GM23338 (cell line): ENCODE measurements around the gene MLC1. TPM values are rescaled to one million over a fixed set of nuclear protein-coding genes. Genes with fewer than 3 reads are reported as not detected.
"Not testable (repeated sequence)": the region's sequence is repeated elsewhere in the genome, so short reads cannot be mapped to it uniquely, and the experiment has no call there.

Source experiments
- ATAC-seq: fragments of 200-7000 bp; cut with Tn5 transposase; 3 replicates; pipeline ENCODE4 v1.9.1; 2020
- DNase-seq: peaks from one replicate; pipeline ENCODE4 v3.0.0-alpha.2; 2015; ENCODE audit warnings: low spot score
- H2AFZ ChIP-seq: fragments of 200-600 bp; sonication (generic); 2 replicates; pipeline ENCODE4 v1.8.0; 2016; ENCODE audit warnings: antibody characterized with exemption, mild to moderate bottlenecking, moderate library complexity
- H3F3A ChIP-seq: fragments of 200-600 bp; sonication (generic); replicated peaks from 2 replicates; pipeline ENCODE4 v1.8.0; 2017; ENCODE audit warnings: antibody characterized with exemption, mixed run types, low read depth
- H3K27ac ChIP-seq: fragments of 200-600 bp; sonication (generic); 2 replicates; pipeline ENCODE4 v1.6.1; 2016; ENCODE audit warnings: low read depth
- H3K27me3 ChIP-seq: fragments of 200-600 bp; sonication (generic); 2 replicates; pipeline ENCODE4 v1.8.0; 2016; ENCODE audit warnings: mild to moderate bottlenecking, mixed run types, moderate library complexity; ENCODE audit not compliant: insufficient read depth
- H3K36me3 ChIP-seq: fragments of 200-600 bp; sonication (generic); 2 replicates; pipeline ENCODE4 v1.8.0; 2016; ENCODE audit warnings: mild to moderate bottlenecking; ENCODE audit not compliant: insufficient read depth
- H3K4me1 ChIP-seq: fragments of 200-600 bp; sonication (generic); 2 replicates; pipeline ENCODE4 v1.8.0; 2016; ENCODE audit warnings: mild to moderate bottlenecking, moderate library complexity; ENCODE audit not compliant: insufficient read depth
- H3K4me2 ChIP-seq: fragments of 200-600 bp; sonication (generic); 2 replicates; pipeline ENCODE4 v1.7.1; 2017; ENCODE audit warnings: mixed run types
- H3K4me3 ChIP-seq: fragments of 200-600 bp; sonication (generic); 2 replicates; pipeline ENCODE4 v1.6.1; 2016; ENCODE audit warnings: mixed run types
- H3K79me2 ChIP-seq: fragments of 200-600 bp; sonication (generic); replicated peaks from 2 replicates; pipeline ENCODE4 v1.8.0; 2017; ENCODE audit warnings: mild to moderate bottlenecking; ENCODE audit not compliant: insufficient read depth
- H3K9me2 ChIP-seq: fragments of 200-600 bp; sonication (generic); 2 replicates; pipeline ENCODE4 v1.8.0; 2017; ENCODE audit not compliant: insufficient read depth
- H4K20me1 ChIP-seq: fragments of 200-600 bp; sonication (generic); replicated peaks from 2 replicates; pipeline ENCODE4 v1.8.0; 2017; ENCODE audit warnings: mild to moderate bottlenecking; ENCODE audit not compliant: insufficient read depth
- H3K27ac Mint-ChIP-seq: 2 replicates; pipeline ENCODE4 v1.8.0; 2020; ENCODE audit warnings: inconsistent platforms, mild to moderate bottlenecking, moderate library complexity, mixed read lengths
- H3K27me3 Mint-ChIP-seq: 3 replicates; pipeline ENCODE4 v1.8.0; 2022; ENCODE audit warnings: low read depth, mild to moderate bottlenecking, moderate library complexity, mixed read lengths, inconsistent platforms; ENCODE audit not compliant: insufficient read depth, poor library complexity
- H3K36me3 Mint-ChIP-seq: 3 replicates; pipeline ENCODE4 v1.8.0; 2021; ENCODE audit warnings: low read depth, mild to moderate bottlenecking, inconsistent platforms, moderate library complexity, mixed read lengths
- H3K4me1 Mint-ChIP-seq: 3 replicates; pipeline ENCODE4 v1.8.0; 2020; ENCODE audit warnings: mild to moderate bottlenecking, inconsistent platforms, mixed read lengths
- H3K4me3 Mint-ChIP-seq: 3 replicates; pipeline ENCODE4 v1.8.0; 2021; ENCODE audit warnings: moderate library complexity, mild to moderate bottlenecking, inconsistent platforms, mixed read lengths
- H3K9me3 Mint-ChIP-seq: 3 replicates; pipeline ENCODE4 v1.8.0; 2020; ENCODE audit warnings: moderate library complexity, mild to moderate bottlenecking, inconsistent platforms, mixed read lengths
- EZH2 ChIP-seq: fragments of 200-600 bp; sonication (generic); IDR thresholded peaks from one replicate; pipeline ENCODE4 v1.8.0; 2017; ENCODE audit warnings: antibody characterized with exemption, mild to moderate bottlenecking, low read depth; ENCODE audit not compliant: unreplicated experiment
- NANOG ChIP-seq: IDR thresholded peaks from 2 replicates; pipeline ENCODE4 v1.6.1; 2016; ENCODE audit warnings: antibody characterized with exemption, borderline replicate concordance
- POLR2AphosphoS5 ChIP-seq: IDR thresholded peaks from 2 replicates; pipeline ENCODE4 v1.6.1; 2016; ENCODE audit warnings: antibody characterized with exemption, low read depth
- STAT1 ChIP-seq: IDR thresholded peaks from one replicate; pipeline ENCODE4 v1.6.1; 2016; ENCODE audit warnings: antibody characterized with exemption; ENCODE audit not compliant: unreplicated experiment
- ZNF114 ChIP-seq: fragments of 250-450 bp; sonication (Bioruptor Pico); IDR thresholded peaks from 2 replicates; pipeline ENCODE4 v1.5.0; 2020; ENCODE audit warnings: mild to moderate bottlenecking, moderate library complexity
- polyA plus RNA-seq: library from polyadenylated mRNA; unstranded; fragments of >200 nt; fragmentation: Nextera tagmentation; extraction: Ambion mirVana; gene quantifications from 2 replicates; pipeline ENCODE4 v1.2.1, GENCODE V29; 2016
- total RNA-seq: library from RNA; depleted of rRNA; stranded (reverse); fragments of >200 nt; shearing (Covaris generic); gene quantifications from 2 replicates; pipeline ENCODE4 v1.2.3, GENCODE V29; 2014
- TF ChIP-seq, protein P1 (sequence below): fragments of 250-450 bp; sonication (Bioruptor Pico); IDR thresholded peaks from 2 replicates; pipeline ENCODE4 v1.5.0; 2020; ENCODE audit warnings: mild to moderate bottlenecking, moderate library complexity
- TF ChIP-seq, protein P2 (sequence below): IDR thresholded peaks from one replicate; pipeline ENCODE4 v1.6.1; 2018; ENCODE audit warnings: antibody characterized with exemption; ENCODE audit not compliant: unreplicated experiment

MLC1 gene
- total and polyA plus RNA-seq, 2 experiments from 2014 or later, result not detected

DNA sequence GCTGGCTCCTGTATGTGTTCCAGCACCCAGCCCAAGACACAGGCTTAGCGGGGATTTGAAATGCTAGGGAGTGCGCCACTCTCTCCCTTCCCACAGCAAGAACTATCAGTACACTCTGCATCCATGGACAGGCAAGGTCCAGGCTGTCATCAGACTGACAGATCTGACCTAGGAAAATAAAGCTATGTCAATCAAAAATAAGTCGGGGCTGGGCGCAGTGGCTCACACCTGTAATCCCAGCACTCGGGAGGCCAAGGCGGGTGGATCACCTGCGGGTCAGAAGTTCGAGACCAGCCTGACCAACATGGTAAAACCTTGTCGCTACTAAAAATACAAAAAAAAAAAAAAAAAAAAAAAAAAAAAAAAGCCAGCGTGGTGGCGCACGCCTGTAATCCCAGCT is 2.9 kb upstream of the MLC1 start (continued):
- TF ChIP-seq, protein P1, sequence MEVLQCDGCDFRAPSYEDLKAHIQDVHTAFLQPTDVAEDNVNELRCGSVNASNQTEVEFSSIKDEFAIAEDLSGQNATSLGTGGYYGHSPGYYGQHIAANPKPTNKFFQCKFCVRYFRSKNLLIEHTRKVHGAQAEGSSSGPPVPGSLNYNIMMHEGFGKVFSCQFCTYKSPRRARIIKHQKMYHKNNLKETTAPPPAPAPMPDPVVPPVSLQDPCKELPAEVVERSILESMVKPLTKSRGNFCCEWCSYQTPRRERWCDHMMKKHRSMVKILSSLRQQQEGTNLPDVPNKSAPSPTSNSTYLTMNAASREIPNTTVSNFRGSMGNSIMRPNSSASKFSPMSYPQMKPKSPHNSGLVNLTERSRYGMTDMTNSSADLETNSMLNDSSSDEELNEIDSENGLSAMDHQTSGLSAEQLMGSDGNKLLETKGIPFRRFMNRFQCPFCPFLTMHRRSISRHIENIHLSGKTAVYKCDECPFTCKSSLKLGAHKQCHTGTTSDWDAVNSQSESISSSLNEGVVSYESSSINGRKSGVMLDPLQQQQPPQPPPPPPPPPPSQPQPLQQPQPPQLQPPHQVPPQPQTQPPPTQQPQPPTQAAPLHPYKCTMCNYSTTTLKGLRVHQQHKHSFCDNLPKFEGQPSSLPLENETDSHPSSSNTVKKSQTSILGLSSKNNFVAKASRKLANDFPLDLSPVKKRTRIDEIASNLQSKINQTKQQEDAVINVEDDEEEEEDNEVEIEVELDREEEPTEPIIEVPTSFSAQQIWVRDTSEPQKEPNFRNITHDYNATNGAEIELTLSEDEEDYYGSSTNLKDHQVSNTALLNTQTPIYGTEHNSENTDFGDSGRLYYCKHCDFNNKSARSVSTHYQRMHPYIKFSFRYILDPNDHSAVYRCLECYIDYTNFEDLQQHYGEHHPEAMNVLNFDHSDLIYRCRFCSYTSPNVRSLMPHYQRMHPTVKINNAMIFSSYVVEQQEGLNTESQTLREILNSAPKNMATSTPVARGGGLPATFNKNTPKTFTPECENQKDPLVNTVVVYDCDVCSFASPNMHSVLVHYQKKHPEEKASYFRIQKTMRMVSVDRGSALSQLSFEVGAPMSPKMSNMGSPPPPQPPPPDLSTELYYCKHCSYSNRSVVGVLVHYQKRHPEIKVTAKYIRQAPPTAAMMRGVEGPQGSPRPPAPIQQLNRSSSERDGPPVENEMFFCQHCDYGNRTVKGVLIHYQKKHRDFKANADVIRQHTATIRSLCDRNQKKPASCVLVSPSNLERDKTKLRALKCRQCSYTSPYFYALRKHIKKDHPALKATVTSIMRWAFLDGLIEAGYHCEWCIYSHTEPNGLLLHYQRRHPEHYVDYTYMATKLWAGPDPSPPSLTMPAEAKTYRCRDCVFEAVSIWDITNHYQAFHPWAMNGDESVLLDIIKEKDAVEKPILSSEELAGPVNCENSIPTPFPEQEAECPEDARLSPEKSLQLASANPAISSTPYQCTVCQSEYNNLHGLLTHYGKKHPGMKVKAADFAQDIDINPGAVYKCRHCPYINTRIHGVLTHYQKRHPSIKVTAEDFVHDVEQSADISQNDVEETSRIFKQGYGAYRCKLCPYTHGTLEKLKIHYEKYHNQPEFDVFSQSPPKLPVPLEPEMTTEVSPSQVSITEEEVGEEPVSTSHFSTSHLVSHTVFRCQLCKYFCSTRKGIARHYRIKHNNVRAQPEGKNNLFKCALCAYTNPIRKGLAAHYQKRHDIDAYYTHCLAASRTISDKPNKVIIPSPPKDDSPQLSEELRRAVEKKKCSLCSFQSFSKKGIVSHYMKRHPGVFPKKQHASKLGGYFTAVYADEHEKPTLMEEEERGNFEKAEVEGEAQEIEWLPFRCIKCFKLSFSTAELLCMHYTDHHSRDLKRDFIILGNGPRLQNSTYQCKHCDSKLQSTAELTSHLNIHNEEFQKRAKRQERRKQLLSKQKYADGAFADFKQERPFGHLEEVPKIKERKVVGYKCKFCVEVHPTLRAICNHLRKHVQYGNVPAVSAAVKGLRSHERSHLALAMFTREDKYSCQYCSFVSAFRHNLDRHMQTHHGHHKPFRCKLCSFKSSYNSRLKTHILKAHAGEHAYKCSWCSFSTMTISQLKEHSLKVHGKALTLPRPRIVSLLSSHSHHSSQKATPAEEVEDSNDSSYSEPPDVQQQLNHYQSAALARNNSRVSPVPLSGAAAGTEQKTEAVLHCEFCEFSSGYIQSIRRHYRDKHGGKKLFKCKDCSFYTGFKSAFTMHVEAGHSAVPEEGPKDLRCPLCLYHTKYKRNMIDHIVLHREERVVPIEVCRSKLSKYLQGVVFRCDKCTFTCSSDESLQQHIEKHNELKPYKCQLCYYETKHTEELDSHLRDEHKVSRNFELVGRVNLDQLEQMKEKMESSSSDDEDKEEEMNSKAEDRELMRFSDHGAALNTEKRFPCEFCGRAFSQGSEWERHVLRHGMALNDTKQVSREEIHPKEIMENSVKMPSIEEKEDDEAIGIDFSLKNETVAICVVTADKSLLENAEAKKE (CRISPR knock-in tag), result no peak
- TF ChIP-seq POLR2AphosphoS5 (no peak), STAT1 (no peak), ZNF114 (CRISPR knock-in tag) (no peak), NANOG (no peak)
- TF ChIP-seq, protein P2, sequence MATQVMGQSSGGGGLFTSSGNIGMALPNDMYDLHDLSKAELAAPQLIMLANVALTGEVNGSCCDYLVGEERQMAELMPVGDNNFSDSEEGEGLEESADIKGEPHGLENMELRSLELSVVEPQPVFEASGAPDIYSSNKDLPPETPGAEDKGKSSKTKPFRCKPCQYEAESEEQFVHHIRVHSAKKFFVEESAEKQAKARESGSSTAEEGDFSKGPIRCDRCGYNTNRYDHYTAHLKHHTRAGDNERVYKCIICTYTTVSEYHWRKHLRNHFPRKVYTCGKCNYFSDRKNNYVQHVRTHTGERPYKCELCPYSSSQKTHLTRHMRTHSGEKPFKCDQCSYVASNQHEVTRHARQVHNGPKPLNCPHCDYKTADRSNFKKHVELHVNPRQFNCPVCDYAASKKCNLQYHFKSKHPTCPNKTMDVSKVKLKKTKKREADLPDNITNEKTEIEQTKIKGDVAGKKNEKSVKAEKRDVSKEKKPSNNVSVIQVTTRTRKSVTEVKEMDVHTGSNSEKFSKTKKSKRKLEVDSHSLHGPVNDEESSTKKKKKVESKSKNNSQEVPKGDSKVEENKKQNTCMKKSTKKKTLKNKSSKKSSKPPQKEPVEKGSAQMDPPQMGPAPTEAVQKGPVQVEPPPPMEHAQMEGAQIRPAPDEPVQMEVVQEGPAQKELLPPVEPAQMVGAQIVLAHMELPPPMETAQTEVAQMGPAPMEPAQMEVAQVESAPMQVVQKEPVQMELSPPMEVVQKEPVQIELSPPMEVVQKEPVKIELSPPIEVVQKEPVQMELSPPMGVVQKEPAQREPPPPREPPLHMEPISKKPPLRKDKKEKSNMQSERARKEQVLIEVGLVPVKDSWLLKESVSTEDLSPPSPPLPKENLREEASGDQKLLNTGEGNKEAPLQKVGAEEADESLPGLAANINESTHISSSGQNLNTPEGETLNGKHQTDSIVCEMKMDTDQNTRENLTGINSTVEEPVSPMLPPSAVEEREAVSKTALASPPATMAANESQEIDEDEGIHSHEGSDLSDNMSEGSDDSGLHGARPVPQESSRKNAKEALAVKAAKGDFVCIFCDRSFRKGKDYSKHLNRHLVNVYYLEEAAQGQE, result no peak

DNA sequence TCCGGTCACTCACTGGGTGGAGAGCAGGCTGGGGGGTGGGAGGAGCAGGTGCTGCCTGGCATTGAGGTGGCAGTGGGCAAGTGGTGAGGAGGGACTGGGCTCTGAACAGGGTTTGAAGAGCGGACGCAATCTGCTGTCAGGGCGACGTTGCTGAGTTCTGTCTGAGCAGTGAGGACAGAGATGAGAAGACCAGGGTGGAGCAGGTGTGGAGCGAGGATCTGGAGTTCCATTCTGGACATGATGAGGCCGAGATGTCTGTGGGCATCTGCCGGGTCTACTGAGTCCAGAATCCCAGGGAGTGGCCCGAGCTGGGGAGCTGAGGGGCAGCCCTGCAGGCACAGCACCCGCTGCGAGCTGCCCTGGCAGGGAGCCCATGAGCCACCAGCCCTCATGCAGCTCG is 2.4 kb upstream of the MLC1 start:
- H3K9me2 ChIP-seq, result no peaks in the 10 kb centered on the region
- Mint-ChIP-seq H3K4me1 (peaks cover 8% of the 10 kb centered on the region), H3K4me3 (no peak overlapping the region), H3K27me3 (peaks cover 15% of the 10 kb centered on the region), H3K9me3 (peaks cover 8% of the 10 kb centered on the region; the same call in 2 of the 3 replicates), H3K27ac (no peak overlapping the region), H3K36me3 (peaks cover 7% of the 10 kb centered on the region; the same call in 1 of the 3 replicates)
- H2AFZ ChIP-seq, result no peak overlapping the region
- no peaks in the 10 kb centered on the region for H4K20me1 ChIP-seq
- H3K4me1 ChIP-seq, result no peaks in the 10 kb centered on the region; the same call in 1 of the 2 replicates
- DNase-seq (no peak), ATAC-seq (no peak)
- peaks cover 23% of the 10 kb centered on the region for H3K27me3 ChIP-seq
- no peak overlapping the region for H3K4me2 ChIP-seq
- peaks cover 5% of the 10 kb centered on the region; the same call in 1 of the 2 replicates for H3F3A ChIP-seq
- H3K27ac ChIP-seq, result no peak overlapping the region
- H3K79me2 ChIP-seq, result no peaks in the 10 kb centered on the region
- no peaks in the 10 kb centered on the region for H3K36me3 ChIP-seq
- no peak for TF ChIP-seq EZH2
- no peak overlapping the region for H3K4me3 ChIP-seq

DNA sequence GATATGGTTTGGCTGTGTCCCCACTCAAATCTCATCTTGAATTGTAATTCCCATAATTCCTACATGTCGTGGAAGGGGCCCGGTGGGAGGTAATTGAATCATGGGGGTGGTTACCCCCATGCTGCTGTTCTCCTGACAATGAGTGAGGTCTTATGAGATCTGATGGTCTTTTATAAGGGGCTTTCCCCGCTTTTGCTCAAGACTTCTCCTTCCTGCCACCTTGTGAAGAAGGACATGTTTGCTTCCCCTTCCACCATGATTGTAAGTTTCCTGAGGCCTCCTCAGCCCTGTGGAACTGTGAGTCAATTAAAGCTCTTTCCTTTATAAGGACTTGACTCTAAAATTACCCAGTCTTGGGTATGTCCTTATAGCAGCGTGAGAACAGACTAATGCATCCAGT is 1.7 kb upstream of the MLC1 start:
- not testable (repeated sequence) for H3K79me2 ChIP-seq, H3K4me2 ChIP-seq, H3F3A ChIP-seq, H3K9me3 Mint-ChIP-seq, H3K4me1 Mint-ChIP-seq, H3K36me3 Mint-ChIP-seq, H2AFZ ChIP-seq, DNase-seq, H3K4me3 ChIP-seq, H3K27ac Mint-ChIP-seq, H3K27ac ChIP-seq, H3K36me3 ChIP-seq, H3K9me2 ChIP-seq, H3K4me1 ChIP-seq, ATAC-seq, H4K20me1 ChIP-seq, H3K4me3 Mint-ChIP-seq
- H3K27me3 Mint-ChIP-seq, result peaks cover 15% of the 10 kb centered on the region
- peaks cover 23% of the 10 kb centered on the region for H3K27me3 ChIP-seq
